Measurements from ENCODE around the gene ZNF695. TPM values are rescaled to one million over a fixed set of nuclear protein-coding genes. Genes with fewer than 3 reads are reported as not detected.
"Not testable (repeated sequence)": the region's sequence is repeated elsewhere in the genome, so short reads cannot be mapped to it uniquely, and the experiment has no call there.

The ZNF695 gene
- total RNA-seq (2.7 TPM), polyA plus RNA-seq (0.11 TPM)

DNA sequence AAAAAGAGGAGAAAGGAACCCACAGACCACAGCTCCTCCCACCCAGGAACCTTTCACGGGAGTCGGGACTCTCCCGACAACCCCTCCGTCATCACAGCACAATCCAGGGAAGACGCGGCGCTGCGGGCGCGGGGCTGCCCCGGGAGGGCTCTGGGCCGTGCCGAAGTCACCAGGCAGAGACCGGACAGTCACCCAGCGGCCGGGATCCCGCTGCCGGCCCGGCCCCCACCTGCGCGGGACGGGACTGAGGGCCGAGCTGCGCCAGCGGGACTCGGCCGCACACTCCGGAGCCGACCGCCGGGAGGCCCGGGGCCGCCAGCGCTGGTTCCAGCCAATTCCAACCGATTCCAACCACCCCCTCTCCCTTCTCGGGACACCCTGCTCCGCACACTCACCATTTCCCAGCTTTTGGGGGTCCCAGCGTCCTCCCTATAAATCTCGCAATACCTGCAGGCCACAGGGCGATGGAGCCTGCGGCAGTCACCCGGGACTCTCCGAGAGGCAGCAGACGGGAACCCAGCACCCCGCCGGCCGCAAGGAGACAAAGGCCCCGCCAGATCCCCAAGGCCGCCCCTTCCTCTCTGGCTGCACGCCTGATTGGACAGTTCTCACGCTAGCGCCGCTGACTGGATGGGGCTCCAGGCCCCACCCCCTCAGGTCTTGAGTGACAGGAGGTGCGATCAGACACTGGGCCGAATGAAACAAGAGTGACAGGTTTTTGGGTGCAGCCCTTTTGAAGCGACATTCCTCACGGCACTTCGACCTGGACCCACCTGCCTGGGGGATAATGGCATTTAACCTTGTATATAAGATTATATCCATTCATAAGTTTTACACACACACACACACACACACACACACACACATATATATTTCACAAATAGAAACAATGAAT lies at the start of gene ZNF695:
Gene ZNF695 (minus strand): TSS at position 547 of the 895 bp plus-strand sequence. CDS start 149 bp downstream, at position 398.
- Histone ChIP-seq H3K27ac (ENCODE audit: low read depth) (no peak within 1 kb of the TSS), H3K36me3 (ENCODE audit: insufficient read depth) (no peaks in the 10 kb centered on the region), H3K4me3 (ENCODE audit: low read depth, low read length) (peak within 1 kb of the TSS; percentile 58), H3K4me1 (ENCODE audit: insufficient read depth) (no peaks in the 10 kb centered on the region)
- peak; percentile 91 for DNase-seq (ENCODE audit: extremely low spot score)
- WGBS = under 1% methylated on average over 58 of the region's 58 CpGs

GRCh38 chr1:247056071-247056470 lies 48.2 kb upstream of the ZNF695 start:
- Histone ChIP-seq H3K4me1 (ENCODE audit: insufficient read depth) (no peaks in the 10 kb centered on the region), H3K27ac (ENCODE audit: low read depth) (no peak overlapping the region), H3K36me3 (ENCODE audit: insufficient read depth) (no peaks in the 10 kb centered on the region), H3K4me3 (ENCODE audit: low read depth, low read length) (no peak overlapping the region)
- WGBS = 83% methylated on average over 2 of the region's 2 CpGs
- no peak for DNase-seq (ENCODE audit: extremely low spot score)

DNA sequence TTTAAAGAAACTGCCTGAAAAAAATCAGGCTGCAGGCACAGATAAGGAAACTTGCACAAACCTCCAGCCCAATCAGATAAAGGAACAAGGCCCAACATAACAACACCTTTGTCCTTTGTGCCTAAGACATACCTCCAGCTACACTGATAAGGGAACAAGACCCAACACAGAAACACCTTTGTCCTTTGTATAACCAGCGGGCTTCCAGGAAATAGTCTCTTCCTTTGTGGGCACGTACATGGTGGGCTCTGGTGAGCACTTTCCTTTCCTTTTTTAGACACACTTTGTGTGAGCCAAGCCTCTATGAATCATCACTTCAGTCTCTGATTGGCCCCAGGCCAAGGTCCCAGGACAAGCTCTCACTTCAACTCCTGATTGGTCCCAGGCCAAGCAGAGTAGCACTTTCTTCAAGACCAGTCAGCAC lies 47.1 kb upstream of the ZNF695 start:
- H3K4me3 ChIP-seq (ENCODE audit: low read depth, low read length) = no peak overlapping the region
- no peaks in the 10 kb centered on the region for H3K36me3 ChIP-seq (ENCODE audit: insufficient read depth)
- 51% methylated on average over 2 of the region's 2 CpGs for WGBS
- H3K27ac ChIP-seq (ENCODE audit: low read depth) = no peak overlapping the region
- no peak for DNase-seq (ENCODE audit: extremely low spot score)
- H3K4me1 ChIP-seq (ENCODE audit: insufficient read depth) = no peaks in the 10 kb centered on the region

DNA sequence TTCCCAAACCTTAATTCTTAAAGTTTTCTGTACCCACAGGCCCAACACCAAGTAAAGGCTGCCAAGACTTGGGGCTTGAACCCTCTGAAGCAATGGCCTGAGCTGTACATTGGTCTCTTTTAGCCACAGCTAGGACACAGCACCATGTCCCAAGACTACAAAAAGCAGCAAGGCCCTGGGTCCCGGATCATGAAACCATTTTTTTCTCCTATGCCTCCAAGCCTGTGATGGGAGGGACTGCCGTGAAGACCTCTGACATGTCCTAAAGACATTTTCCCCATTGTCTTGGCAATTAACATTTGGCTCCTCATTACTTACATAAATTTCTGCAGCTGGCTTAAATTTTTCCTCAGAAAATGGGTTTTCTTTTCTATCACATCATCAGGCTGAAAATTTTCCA lies 39.8 kb upstream of the ZNF695 start:
- Histone ChIP-seq H3K27ac (ENCODE audit: low read depth) (no peak overlapping the region), H3K4me3 (ENCODE audit: low read depth, low read length) (no peak overlapping the region), H3K36me3 (ENCODE audit: insufficient read depth) (no peaks in the 10 kb centered on the region), H3K4me1 (ENCODE audit: insufficient read depth) (no peaks in the 10 kb centered on the region)
- no peak for DNase-seq (ENCODE audit: extremely low spot score)
- WGBS = 98% methylated on average over 2 of the region's 2 CpGs

DNA sequence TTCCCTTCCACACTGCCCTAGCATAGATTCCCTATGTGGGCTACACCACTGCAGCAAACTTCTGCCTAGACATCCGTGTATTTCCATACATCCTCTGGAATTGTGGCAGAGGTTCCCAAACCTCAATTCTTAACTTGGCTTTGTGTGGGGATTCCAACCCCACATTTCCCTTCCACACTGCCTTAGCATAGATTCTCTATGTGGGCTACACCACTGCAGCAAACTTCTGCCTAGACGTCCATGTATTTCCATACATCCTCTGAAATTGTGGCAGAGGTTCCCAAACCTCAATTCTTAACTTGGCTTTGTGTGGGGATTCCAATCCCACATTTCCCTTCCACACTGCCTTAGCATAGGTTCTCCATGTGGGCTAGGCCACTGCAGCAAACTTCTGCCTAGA lies 39.4 kb upstream of the ZNF695 start:
- Histone ChIP-seq H3K4me3 (ENCODE audit: low read depth, low read length) (no peak overlapping the region), H3K36me3 (ENCODE audit: insufficient read depth) (no peaks in the 10 kb centered on the region), H3K4me1 (ENCODE audit: insufficient read depth) (no peaks in the 10 kb centered on the region), H3K27ac (ENCODE audit: low read depth) (no peak overlapping the region)
- DNase-seq (ENCODE audit: extremely low spot score) = no peak
- WGBS = 98% methylated on average over 2 of the region's 2 CpGs

DNA sequence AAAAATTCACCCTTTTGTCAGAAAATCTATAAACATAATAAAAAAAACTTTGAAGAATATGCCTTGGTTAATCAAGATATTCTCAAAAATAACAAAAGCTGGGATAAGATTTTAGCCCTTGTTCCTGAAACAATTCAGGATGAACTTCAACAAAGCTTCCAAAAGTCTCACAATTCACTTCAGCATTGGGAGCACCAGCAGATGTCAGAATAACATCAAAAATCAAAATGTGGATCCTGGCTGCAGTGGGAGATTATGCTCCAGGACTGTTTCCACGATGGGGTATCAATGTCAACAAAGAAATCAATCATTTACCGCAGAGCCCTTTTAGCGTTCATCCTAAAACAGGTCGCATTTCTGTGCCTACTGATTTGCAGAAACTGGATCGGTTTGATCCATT lies 35.5 kb upstream of the ZNF695 start:
- H3K27ac ChIP-seq (ENCODE audit: low read depth) = no peak overlapping the region

DNA sequence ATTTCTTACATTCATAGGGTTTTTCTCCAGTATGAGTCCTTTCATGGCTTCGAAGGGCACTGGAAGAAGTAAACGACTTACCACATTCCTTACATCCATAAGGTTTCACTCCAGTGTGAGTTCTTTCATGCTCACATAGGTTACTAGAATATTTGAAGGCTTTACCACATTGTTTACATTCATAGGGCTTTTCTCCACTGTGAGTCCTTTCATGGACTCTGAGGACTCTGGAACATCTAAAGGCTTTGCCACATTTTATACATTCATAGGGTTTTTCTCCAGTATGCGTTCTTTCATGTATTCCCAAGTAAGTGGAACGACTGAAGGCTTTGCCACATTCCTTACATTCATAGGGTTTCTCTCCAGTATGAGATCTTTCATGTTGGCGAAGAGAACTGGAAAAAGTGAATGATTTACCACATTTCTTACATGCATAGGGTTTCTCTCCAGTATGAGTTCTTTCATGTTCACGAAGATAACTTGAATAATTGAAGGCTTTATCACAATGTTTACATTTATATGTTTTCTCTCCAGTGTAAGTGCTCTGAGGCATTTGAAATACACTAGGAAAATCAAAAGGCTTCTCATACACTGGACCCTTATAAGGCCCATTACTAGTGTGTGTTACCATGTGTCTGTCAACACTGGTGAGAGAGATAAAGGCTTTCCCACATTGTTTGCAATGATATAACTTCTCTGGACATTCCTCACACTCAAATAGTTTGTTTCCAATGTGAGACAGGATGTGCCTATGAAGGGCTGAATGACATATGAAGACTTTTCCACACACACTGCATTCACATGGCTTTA lies 29.9 kb upstream of the ZNF695 start:
- no peak overlapping the region for H3K4me3 ChIP-seq (ENCODE audit: low read depth, low read length)
- WGBS = 95% methylated on average over 6 of the region's 6 CpGs

More for the DNA sequence above, 35.5 kb upstream of the ZNF695 start:
- DNase-seq (ENCODE audit: extremely low spot score) = no peak
- 96% methylated on average over 5 of the region's 5 CpGs for WGBS
- Histone ChIP-seq H3K4me3 (ENCODE audit: low read depth, low read length) (no peak overlapping the region), H3K36me3 (ENCODE audit: insufficient read depth) (no peaks in the 10 kb centered on the region), H3K4me1 (ENCODE audit: insufficient read depth) (no peaks in the 10 kb centered on the region)

GRCh38 chr1:247032306-247032705 lies 24.4 kb upstream of the ZNF695 start:
- not testable (repeated sequence) for DNase-seq (ENCODE audit: extremely low spot score); H3K4me1 ChIP-seq (ENCODE audit: insufficient read depth); H3K36me3 ChIP-seq (ENCODE audit: insufficient read depth); H3K27ac ChIP-seq (ENCODE audit: low read depth); H3K4me3 ChIP-seq (ENCODE audit: low read depth, low read length)
- 96% methylated on average over 21 of the region's 30 CpGs for WGBS

More for the DNA sequence above, 29.9 kb upstream of the ZNF695 start:
- Histone ChIP-seq H3K36me3 (ENCODE audit: insufficient read depth) (peaks cover 5% of the 10 kb centered on the region), H3K4me1 (ENCODE audit: insufficient read depth) (no peaks in the 10 kb centered on the region), H3K27ac (ENCODE audit: low read depth) (no peak overlapping the region)
- no peak for DNase-seq (ENCODE audit: extremely low spot score)

- WGBS = 79% methylated on average over 5 of the region's 5 CpGs
- DNase-seq (ENCODE audit: extremely low spot score); H3K27ac ChIP-seq (ENCODE audit: low read depth); H3K36me3 ChIP-seq (ENCODE audit: insufficient read depth); H3K4me1 ChIP-seq (ENCODE audit: insufficient read depth); H3K4me3 ChIP-seq (ENCODE audit: low read depth, low read length): not testable (repeated sequence)
These were observed 16.8 kb upstream of the ZNF695 start for GRCh38 chr1:247024658-247025057.

GRCh38 chr1:247013391-247013790 lies 5.5 kb upstream of the ZNF695 start:
- no peak for DNase-seq (ENCODE audit: extremely low spot score)
- Histone ChIP-seq H3K4me3 (ENCODE audit: low read depth, low read length) (no peak overlapping the region), H3K27ac (ENCODE audit: low read depth) (no peak overlapping the region), H3K36me3 (ENCODE audit: insufficient read depth) (no peaks in the 10 kb centered on the region), H3K4me1 (ENCODE audit: insufficient read depth) (no peaks in the 10 kb centered on the region)
- 88% methylated on average over 6 of the region's 6 CpGs for whole genome bisulfite sequencing

GRCh38 chr1:247008406-247008799 lies 546 bp upstream of the ZNF695 start:
- no peaks in the 10 kb centered on the region for H3K4me1 ChIP-seq (ENCODE audit: insufficient read depth)
- no peak overlapping the region for H3K4me3 ChIP-seq (ENCODE audit: low read depth, low read length)
- 89% methylated on average over 13 of the region's 13 CpGs for WGBS
- H3K36me3 ChIP-seq (ENCODE audit: insufficient read depth) = no peaks in the 10 kb centered on the region
- DNase-seq (ENCODE audit: extremely low spot score) = no peak
- H3K27ac ChIP-seq (ENCODE audit: low read depth) = no peak overlapping the region

GRCh38 chr1:247004081-247004480 lies 3.8 kb downstream of the ZNF695 start:
- DNase-seq (ENCODE audit: extremely low spot score); H3K4me1 ChIP-seq (ENCODE audit: insufficient read depth); H3K4me3 ChIP-seq (ENCODE audit: low read depth, low read length); H3K36me3 ChIP-seq (ENCODE audit: insufficient read depth); H3K27ac ChIP-seq (ENCODE audit: low read depth): not testable (repeated sequence)
- 97% methylated on average over 6 of the region's 6 CpGs for WGBS

GRCh38 chr1:246989901-246990300 lies 18.0 kb downstream of the ZNF695 start:
- 95% methylated on average over 2 of the region's 2 CpGs for whole genome bisulfite sequencing
- no peak overlapping the region for H3K4me3 ChIP-seq (ENCODE audit: low read depth, low read length)
- DNase-seq (ENCODE audit: extremely low spot score) = no peak
- H3K4me1 ChIP-seq (ENCODE audit: insufficient read depth) = no peaks in the 10 kb centered on the region
- H3K36me3 ChIP-seq (ENCODE audit: insufficient read depth) = no peaks in the 10 kb centered on the region
- no peak overlapping the region for H3K27ac ChIP-seq (ENCODE audit: low read depth)

GRCh38 chr1:246988316-246988715 lies 19.5 kb downstream of the ZNF695 start:
- WGBS = 96% methylated on average over 4 of the region's 4 CpGs
- no peak for DNase-seq (ENCODE audit: extremely low spot score)
- Histone ChIP-seq H3K4me3 (ENCODE audit: low read depth, low read length) (no peak overlapping the region), H3K36me3 (ENCODE audit: insufficient read depth) (no peaks in the 10 kb centered on the region), H3K4me1 (ENCODE audit: insufficient read depth) (no peaks in the 10 kb centered on the region), H3K27ac (ENCODE audit: low read depth) (no peak overlapping the region)
